GM18870 (cell line): ENCODE data around the gene PGBD5.

Experiments
- ATAC-seq: cut with Tn5 transposase; IDR thresholded peaks from one replicate; pipeline ENCODE4 v1.9.1; 2021; ENCODE audit warnings: moderate library complexity; ENCODE audit not compliant: unreplicated experiment

PGBD5 gene

DNA sequence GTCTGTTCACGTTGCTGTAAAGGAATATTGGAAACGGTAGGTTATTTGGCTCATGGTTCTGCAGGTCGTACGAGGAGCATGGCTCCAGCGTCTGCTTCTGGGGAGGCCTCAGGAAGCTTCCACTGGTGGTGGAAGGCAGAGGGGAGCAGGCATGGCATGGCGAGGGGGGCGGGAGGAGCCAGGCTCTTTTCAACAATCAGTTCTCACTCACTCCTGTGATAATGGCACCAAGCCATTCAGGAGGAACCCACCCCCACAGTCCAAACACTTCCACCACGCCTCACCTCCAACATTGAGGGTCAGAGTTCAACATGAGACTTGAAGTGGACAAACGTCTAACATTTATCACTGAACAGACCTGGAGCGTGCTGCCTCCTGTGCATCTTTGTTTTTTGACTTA lies 141.2 kb downstream of the PGBD5 start:
- ATAC-seq, result no peak

DNA sequence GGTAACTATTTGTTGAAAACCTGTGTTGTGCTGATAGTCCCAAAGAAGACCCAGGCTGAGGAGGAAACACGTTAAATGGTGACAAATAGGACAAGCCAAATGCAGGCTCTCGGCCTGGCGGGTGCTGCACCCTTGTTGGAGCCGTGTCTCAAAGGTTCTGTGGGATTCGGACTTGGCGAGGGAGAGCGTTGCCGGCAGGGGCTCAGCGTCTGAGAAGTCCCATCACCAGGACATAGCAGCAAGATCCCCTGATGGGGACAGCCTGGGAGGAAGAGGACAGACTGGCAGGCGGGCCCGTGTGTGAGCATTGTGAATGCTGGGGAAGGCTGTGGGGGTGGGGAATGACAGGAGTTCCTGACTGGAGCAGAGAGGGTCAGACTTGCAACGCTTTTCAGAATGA lies 142.5 kb downstream of the PGBD5 start:
- no peak for ATAC-seq

DNA sequence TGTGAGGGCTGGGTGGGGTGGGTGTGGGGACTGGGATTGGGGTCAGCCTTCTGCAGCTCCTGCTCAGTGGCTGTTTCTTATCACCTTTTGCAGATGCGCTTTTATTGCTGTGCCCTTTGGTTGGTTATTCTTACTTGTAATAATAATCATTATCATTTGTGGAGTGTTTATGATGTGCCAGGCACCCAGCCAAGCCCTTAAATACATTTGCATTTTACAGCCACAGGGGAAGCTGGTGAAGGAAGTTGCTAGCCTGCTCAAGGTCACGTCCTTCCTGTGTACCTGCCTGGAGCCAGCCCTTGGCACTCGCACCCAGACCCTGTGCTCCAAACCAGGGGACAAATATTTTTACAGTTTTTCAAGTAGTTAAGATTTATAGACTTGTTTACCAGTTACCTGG lies 144.0 kb downstream of the PGBD5 start:
- no peak for ATAC-seq

DNA sequence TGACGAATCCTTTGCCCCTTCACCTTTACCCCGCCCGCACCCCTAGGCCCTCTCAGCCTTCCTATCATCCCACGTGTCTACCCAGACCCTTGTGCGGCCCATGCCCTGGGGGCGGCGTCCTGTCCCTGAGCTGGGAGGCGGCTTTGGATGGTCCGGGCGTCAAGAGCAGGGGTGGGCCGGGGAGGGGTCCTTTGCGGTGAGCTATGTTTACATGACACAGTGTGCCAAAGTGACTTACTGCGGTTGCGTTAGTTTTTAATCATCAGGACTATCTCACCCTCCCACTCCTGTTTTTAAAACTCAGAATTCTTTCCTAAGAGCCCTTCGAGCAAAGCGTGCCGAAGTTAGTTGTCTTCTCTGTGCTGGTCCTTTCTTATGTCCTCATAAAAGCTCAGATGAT lies 144.6 kb downstream of the PGBD5 start:
- no peak for ATAC-seq

DNA sequence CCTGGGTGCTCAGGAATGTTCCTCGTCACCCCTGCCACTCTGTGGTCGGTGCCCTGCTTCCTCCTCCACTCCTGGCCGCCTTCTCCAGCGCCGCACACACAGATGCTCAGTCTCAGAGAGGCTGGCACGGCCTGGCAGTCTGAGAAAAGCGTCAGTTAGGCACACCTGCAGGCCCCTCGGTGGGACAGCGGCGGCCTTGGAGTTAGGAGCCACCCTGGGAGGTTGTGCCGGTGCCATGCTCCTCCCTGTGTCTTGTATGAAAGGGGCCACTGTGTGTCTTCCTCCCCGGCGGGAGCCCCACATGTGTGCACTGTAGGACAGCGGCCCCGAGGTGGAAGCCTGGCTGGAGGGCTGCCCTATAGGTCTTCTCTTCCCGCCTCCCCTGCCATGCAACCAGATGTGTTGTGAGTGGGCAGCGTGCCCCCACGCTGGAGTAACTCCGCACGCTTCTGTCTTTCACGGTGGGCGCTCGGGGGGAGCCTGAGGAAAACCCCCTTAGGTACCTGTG lies 145.2 kb downstream of the PGBD5 start:
- no peak for ATAC-seq

DNA sequence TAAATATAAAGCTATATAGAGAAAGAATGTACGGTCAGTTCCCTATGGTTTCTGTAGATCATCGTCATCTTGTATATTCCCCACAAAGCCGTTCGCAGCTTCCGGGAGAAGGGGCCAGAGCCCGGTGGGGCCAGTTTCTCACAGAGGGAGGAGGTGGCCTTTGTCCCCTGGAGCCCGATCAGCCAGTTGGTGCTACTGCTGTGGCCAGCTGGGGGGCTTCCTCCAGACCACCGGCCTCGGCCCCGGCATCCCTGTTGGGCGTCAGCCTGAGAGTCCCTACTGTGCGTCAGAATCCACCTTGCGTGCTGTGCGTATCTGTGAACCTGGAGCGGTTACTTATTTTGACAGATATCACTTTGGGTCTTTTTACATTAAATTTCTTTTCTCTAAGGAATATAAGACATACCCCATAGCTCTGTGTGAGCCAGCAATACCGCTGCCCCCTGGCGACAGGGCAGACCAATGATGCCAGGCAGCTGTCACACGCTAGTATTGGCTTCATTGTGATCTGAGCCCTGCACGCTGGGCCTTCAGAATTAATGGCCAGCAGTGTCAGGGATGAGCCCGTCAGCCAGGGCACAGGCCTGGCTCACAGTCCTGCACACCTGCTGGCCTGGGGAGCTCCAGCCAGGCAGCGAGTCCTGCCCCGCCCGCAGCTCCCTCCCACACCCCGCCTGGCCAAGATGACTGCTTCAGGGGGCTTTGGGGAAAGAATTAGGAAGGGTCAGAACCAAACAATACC lies 145.9 kb downstream of the PGBD5 start:
- no peak for ATAC-seq

DNA sequence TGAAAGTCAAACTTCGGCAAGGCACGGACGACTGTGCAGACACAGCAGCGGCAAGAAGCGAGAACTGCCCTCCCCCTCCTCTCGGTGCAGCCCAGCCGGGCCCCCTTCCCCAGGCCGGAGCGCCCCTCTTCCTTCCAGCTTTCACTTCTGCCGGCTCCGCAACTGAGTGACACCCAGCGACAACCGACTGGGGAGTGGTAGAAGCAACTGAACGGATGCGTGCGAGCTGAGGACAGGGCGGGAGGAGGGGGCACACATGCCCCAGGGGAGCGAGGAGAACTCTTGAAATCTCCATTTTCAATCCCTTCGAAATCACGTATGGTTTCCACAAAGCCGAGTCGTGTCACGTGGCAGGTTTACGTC lies 146.6 kb downstream of the PGBD5 start:
- no peak for ATAC-seq

DNA sequence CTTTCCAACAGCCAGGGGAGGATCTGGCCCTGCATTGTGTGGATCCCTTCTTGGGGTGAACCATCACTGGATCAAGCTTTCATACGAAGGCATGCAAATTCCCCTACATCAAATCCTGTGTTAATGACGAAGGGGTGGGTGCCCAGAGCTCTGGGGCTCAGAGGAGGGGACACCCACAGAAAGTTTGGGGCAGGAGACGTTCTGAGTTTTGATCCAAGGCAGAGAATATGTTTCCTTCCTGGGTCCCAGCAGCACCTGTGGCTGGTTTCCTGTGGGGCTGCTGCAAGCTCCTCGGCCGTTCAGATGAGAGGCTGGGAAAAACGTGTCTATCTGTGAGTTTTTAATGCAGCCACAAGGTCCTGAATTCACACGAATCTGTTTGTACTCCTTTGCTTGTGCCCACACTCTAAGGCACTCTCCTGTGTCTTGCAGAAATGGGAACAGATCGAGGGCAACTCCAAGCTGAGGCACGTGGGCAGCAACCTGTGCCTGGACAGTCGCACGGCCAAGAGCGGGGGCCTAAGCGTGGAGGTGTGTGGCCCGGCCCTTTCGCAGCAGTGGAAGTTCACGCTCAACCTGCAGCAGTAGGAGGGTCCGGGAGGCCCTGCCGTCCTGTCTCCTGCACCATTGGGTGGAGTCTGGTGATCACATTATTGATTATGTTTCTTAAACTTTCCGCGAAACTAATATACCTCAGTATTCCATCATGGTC lies 147.1 kb downstream of the PGBD5 start:
- no peak for ATAC-seq

DNA sequence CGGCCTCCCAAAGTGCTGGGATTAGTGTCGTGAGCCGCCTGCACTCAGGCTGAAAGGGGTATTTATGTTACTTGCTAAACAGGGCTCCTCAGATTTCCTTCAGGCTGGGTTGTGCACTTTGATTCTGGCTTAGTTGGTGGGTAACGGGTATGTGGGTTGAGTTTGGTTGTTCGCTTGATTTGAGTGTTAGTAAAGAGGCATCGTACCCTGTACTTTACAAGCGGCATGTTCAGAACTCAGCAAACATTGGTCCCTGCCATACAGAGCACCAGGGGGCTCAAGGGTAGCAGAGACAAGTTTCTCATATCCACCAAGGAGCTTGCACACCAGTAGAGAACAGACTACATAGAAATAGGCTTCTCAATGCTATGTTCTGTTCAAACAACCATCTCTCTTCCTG lies 147.8 kb downstream of the PGBD5 start:
- no peak for ATAC-seq

DNA sequence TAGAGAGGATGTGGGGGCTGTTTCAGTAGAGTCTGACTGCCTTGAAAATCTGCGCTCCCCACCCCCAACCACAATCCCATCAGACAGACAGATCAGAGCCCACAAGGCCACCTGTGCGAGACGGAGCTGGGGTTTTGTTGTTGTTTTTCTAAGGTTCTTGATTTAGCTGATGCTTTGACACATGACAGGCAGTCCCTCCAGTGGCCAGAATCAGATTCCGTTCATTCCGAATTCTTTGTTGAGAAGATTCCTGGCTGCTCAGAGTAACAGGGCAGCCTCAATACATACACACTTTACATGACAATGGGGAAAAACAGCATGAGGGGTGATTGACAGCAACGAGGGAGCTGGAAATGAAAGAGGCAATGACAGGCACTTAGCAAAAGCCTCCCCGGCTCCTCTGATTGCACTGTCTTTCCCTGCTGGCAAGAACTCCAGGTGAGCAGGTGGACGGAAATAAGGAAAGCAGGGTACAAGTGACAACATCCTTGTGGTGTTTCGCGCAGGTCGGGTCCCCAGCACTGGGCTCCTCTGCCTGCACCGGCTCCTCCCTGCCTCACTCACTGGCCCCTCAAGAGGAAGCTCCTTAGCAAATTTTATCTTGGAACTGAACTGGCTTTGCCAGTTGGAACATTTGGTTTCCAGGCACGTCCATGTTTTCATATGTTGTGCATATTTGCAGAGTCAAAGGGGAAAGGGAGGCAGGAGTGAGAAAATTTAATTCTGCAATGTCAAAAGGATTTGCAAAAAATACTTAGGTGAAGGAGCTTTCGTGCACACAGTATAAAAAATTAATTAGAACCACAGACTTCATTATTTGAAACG lies 148.7 kb downstream of the PGBD5 start:
- no peak for ATAC-seq

DNA sequence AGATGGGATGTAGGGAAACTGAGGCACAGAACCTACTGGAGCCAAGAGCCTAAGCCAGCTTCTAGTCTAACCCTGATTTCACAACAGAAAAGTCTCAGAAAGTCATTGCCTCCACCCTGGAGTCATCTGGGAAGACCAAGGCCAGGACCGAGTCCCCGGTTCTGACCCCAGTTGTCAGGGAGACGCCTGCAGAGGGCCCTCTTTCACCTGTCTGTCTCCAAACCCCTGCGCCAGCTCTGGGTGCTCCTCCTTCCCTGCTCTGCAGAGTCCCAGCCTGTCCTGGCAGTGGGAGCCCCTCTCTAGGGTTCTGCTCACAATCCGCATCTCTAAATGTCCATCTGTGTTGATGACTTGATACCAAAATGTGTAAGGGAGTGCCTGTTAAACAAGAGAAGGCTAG lies 149.7 kb downstream of the PGBD5 start:
- no peak for ATAC-seq

DNA sequence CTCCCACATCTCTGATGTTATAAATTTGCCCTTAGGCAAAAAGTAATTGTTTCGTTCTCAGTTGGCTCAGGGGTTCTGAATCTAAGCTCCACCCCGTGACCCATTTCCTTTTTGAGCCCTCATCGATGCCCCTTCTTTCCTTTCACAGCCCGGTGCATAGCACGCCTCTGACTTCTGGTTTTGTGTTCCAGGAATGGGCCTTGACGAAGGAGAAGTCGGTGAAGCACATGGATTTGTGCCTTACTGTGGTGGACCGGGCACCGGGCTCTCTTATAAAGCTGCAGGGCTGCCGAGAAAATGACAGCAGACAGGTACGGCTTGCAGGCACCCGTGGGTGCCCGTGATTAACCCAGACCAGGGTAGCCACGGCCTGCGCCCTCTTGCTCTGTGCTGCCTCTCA lies 151.9 kb downstream of the PGBD5 start:
- no peak for ATAC-seq

DNA sequence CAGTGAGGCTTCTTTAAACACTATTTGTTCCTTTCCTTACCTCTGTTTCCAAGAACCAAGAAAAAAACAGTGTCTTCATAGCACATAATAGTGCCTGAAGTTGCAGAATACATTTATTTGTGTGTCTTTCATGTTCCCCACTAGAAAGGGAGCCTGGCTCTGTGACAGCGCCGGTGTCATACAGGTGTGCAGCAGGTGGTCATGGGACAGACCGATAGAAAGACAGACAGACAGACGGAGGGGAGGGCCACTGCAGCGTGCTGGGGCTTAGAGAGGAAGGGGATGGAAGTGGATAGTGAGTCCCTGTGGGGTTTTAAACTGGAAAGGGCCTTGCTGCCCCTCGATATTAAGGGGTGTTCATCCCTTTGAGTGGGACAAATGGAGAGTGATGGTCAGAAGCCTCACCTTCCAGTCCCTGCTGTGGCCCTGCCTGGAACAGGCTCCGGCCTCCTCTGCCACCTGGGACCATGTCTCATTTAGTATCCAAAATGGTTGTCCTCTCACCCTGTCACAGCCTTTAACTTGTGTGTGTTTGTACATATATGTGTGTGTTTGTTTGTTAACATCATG lies 152.9 kb downstream of the PGBD5 start:
- no peak for ATAC-seq

DNA sequence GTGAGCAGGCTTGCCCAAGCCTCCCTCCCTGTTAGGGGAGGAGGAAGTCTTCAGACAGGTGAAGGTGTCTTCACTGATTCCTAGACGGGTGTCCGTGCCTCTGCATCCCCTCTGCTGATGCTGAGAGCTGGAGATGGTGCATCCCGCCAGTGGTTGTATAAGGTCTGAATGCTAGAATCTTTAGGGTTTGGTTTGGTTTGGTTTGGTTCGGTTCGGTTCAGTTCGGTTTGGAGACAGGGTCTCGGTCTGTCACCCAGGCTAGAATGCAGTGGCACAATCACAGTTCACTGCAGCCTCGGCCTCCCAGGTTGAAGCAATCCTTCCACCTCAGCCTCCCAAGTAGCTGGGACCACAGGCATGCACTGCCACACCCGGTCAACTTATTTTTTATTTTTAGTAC lies 153.6 kb downstream of the PGBD5 start:
- no peak for ATAC-seq

DNA sequence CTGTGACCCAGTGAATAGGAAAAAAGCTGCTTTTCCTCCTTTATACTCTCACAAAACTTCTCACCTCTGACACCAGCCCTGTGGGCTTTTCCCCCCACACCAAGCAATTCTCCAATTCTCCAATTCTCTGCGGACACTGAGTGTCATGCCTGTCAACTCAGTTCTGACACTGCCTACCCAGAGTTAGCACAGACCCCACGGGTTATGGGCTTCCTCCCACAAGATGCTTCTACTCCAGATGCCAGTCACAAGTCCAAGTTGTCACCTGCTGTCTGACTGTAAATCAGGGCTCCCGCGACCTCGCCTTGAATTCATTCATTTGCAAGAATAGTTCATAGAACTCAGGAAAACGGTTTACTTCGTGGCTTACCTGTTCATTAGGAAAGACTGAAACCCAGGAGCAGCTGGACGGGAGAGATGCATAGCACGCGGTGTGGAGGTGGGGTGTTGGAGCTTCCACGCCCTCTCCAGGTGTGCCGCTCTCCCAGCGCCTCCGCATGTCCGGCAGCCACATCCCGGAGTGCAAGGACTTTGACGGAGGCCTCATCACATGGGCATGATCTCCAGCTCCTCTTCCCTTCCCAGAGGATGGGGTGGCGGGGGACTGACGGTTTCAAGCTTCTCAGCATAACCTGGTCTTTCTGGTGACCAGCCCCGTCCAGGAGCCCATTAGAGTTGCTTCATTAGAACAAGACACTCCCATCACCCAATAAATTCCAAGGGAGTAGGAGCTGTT lies 154.7 kb downstream of the PGBD5 start:
- no peak for ATAC-seq

DNA sequence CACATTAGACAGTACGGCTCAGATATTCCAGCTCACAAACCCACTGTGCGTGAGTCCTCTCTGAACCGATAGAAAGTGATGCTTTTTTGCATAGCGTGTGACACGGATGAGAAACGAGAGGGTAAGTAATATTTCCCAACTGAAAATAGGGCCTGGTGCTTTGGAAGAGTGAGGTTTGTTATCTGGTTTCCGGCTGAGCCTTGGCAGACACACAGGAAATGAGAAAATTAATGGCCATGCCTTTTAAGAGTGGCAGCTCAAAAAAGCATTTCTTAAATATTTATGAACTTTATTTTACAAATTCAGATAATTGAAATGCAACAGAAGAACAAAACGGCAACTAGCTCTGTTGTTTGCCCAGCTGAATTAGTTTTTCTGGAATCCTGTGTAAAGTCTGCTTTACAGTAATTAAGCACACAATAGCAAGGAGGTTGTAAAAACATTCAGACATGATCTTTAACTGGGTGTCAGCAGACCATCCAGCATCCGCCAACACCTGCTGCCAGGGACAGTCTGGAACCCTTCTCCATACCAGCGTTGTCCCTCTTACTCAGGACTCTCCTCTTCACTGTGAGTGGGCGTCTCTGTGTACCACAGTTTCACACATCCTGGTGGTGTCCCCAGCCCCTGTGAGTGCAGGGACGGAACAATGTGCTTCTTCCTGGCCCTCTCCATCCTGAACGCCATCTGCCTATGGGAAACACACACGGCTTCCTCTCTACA lies 155.4 kb downstream of the PGBD5 start:
- peak; percentile 60 for ATAC-seq

DNA sequence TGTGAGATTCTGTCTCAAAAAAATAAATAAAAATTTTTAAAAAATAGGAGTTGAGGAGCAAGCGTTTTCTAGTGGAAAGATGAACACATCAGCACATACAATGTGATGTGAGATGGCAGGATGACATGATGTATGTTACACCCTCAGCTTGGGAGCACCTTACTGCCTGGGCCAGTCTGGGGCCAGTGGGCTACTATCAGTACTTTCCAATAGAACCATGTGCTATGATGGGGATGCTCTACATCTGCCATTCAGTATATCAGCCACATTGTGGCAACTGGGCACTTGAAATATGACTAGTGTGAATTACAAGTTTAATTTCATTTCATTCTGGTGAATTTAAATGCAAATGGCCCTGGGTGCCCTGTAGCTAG lies 156.0 kb downstream of the PGBD5 start:
- peak; percentile 9 for ATAC-seq

DNA sequence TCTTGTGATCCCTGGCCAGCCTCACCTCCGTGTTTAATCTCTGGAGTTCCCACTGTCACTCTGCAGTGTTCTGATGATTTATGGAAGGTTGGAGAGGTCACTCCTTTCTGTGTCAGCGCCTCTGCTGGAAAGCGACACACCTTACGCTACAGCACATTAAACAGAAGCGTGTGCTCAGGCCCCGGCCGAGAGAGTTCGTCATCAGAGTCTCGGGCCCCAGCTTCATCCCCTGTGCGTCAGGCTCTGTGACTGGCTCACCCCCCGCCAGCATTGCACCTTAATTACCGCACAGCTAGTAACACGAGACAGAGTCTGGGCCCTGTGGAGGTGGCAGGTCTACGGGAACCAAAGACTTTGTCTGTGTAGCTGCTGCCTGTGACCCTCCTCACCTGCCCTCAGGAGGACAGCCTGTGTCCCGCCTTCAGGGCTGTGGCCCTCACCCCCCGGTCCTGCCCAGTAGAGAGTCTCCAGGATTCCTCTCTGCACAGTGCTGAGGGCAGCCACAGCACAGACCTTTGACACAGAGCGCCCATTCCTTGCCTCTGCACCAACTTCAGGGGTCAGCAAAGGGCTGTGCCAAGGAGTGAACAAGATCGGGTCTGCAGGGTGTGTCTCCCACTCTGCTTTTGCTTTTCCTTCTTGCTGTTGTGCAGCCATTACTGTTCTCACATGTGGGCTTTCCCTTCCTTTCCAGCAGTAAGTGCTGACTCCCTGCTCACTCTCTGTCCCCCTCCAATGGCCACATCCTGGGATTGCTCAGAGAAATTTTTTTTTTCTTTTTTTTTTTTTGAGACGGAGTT lies 157.6 kb downstream of the PGBD5 start:
- ATAC-seq, result no peak

DNA sequence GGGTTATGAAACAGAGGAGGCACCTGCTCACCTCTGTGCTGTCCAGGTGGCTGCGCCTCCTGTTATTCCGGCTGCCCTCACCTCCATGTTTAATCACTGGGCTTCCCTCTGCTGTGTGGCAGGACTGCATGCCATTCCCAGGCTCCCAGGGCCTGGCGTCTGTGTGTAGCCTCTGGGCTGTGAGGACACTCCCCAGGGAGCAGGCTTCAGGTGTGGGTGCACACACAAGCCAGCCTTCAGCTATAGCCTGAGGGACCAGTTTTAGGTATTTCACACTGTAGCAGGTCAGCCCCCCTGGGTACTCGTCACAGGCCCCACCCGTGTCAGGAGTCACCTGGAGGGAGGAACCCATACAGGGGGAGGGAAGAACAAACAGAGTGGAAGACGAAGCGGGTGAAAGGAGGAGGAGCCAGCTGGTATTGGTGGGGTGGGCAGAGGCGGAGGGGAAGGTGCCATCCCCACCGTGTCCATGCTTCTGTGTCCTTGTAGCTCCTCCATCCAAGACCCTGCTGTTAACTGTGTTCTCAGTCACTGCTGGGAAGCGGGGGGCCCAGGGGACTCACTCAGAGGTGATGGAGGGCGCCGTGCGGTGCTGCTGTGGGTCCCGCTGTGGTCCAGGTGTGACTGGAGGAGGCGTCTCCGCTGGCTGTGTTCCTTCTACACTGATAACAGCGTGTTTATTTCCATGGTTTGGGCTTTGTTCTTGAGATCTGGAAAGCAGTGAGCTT lies 158.6 kb downstream of the PGBD5 start:
- no peak for ATAC-seq
